22Rv1 (cell line): Measurements from ENCODE around the gene RNF157.

Experiments
- H3K27ac ChIP-seq: fragments of 450-650 bp; 2 replicates; pipeline ENCODE4 v1.5.1; 2017
- CTCF ChIP-seq: fragments of 450-650 bp; IDR thresholded peaks from 2 replicates; pipeline ENCODE4 v1.5.1; 2017; ENCODE audit warnings: mild to moderate bottlenecking
- ZFX ChIP-seq: fragments of 450-650 bp; IDR thresholded peaks from 2 replicates; pipeline ENCODE4 v1.6.1; 2017; ENCODE audit warnings: antibody characterized with exemption, borderline replicate concordance

RNF157 gene

GRCh38 chr17:76182016-76182764 is 58.1 kb downstream of the RNF157 start:
- peak; percentile 91 for TF ChIP-seq CTCF
- no peak for TF ChIP-seq ZFX
- no peak overlapping the region for H3K27ac ChIP-seq

- TF ChIP-seq CTCF (no peak), ZFX (no peak)
- no peak overlapping the region for H3K27ac ChIP-seq
Observed at GRCh38 chr17:76179496-76180467, 60.5 kb downstream of the RNF157 start.

GRCh38 chr17:76178124-76178523 is 62.2 kb downstream of the RNF157 start:
- TF ChIP-seq ZFX (no peak), CTCF (no peak)
- H3K27ac ChIP-seq, result no peak overlapping the region

GRCh38 chr17:76176701-76177574 is 63.4 kb downstream of the RNF157 start:
- TF ChIP-seq CTCF (no peak), ZFX (no peak)
- H3K27ac ChIP-seq, result no peak overlapping the region

- no peak overlapping the region for H3K27ac ChIP-seq
- TF ChIP-seq ZFX, result no peak
- TF ChIP-seq CTCF, result no peak
Observed at GRCh38 chr17:76174037-76174436, 66.3 kb downstream of the RNF157 start.

- no peak for TF ChIP-seq ZFX
- no peak for TF ChIP-seq CTCF
Observed at GRCh38 chr17:76173474-76173873, 66.8 kb downstream of the RNF157 start.

More at GRCh38 chr17:76173474-76173873, 66.8 kb downstream of the RNF157 start:
- H3K27ac ChIP-seq, result no peak overlapping the region
